NCI-H1930 (cell line): Measurements from ENCODE around the gene RABGAP1L.

Experiments
- DNase-seq, 2 experiments: peaks; one replicate each; lab custom pipeline; 2025; lab: John Stamatoyannopoulos, UW

Gene RABGAP1L

DNA sequence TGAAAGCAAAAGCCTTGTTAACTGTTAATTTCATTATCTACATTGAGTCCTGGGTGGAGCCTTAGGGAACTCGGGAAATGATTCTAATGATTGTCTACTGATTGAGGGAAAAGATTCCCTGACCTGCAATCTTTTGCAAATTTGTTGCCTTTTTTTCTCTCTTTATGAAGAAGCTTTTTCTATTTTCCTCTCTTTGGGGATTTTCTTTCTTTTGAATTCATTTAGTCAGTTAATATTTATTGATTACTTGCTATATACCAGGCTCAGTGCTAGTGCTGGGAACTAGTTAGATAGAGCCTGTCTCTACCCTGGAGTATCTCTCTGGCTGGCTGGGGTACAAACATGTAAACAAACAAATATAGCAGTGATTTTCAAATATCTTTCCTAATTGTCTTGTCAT is 769.2 kb downstream of the RABGAP1L start:
- no peak for DNase-seq

DNA sequence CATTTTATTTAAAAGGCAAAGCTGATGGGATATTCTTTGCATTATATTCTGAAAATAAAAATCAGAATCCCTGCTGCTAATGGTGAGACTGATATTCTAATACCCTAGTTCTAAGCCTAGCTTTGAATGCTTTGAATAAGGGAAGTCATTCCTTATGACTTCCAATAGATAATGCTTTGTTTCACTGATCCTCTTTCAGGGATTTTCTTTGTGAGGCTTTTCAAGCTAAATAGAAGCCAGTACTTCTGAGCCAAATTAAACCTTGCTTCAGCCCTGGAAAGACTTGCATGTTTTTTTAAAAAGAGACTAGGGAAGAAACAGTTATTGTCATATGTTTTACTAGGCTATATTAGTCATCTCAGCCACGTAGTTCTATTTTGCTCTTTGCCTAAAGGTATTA is 771.9 kb downstream of the RABGAP1L start:
- DNase-seq: no peak

DNA sequence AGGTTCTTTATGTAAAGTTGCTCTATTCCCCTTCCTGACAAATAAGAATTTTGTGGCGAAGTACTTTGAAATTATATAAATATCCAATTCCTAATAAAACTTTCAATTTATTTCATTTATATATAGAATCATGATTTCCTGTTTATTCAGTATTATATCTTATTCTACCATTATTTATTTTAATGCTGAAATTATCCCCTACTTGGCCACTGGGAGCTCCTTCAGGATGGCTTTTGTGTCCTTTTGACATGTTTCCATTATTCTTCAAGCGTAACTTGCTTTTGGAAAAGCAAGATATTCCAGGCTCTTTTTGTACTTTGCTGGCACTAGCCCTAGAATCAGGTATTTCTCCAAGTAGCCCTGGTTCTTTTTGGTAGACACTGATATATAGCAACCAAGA is 773.3 kb downstream of the RABGAP1L start:
- no peak for DNase-seq

DNA sequence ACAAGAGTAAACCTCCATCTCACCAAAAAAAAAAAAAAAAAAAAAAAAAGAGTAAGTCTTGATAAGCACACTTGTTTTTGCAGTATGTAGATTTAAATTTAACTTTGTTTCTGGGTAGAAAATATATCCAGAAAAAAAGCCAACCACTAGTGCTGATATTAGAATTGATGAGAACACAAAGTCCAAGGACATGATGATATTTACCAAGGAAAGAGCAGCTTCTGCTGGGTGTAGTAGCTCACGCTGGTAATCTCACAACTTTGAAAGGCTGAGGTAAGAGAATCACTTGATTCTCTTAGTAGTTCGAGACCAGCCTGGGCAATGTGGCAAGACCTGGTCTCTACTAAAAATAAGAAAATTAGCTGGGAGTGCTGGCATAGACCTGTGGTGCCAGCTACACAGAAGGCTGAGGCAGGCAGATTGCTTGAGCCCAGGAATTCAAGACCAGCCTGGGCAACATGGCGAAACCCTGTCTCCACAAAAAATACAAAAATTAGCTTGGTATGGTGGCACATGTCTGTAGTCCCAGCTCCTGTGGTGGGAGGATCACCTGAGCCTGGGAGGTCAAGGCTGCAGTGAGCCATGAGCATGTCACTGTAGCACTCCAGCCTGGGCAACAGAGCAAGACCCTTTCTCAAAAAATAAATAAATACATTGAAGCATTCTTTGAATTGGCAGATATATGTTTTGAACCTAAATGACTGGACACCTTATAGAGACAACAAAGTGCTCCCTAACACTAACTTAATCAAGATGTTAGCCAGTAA is 776.8 kb downstream of the RABGAP1L start:
- no peak for DNase-seq

DNA sequence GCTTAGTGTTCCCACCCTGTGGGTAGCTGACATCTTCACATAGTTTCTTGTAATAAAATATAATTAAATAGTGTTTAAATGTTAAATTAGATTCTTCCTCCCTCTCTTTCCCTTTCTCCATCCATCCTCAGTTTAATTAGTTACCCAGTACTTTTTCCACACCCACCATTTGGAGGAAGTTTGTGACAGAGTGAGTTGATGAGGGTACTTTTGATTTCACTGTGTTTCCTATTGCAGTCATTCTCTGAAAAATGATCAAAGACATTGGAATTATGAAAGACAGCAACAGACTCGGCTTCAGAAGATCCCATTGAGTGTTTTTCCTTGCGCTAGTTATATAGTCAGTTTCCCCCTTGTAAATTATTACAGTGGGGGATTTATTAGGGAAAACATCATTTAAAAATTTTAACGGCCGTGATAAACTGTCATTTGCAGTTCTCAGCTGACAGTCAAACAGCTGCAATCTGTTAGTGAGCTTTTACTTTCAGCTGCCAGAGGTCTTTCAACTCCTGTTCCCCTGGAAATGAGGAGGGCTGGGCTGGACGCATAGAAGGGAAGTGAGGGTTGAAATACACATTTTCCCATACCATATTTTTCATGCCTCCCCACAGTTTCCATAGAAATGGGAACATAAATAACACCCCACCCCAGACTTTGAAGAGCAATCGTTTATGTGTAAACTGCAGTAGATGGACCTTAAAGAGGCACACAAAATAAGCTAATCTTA is 779.1 kb downstream of the RABGAP1L start:
- no peak for DNase-seq

DNA sequence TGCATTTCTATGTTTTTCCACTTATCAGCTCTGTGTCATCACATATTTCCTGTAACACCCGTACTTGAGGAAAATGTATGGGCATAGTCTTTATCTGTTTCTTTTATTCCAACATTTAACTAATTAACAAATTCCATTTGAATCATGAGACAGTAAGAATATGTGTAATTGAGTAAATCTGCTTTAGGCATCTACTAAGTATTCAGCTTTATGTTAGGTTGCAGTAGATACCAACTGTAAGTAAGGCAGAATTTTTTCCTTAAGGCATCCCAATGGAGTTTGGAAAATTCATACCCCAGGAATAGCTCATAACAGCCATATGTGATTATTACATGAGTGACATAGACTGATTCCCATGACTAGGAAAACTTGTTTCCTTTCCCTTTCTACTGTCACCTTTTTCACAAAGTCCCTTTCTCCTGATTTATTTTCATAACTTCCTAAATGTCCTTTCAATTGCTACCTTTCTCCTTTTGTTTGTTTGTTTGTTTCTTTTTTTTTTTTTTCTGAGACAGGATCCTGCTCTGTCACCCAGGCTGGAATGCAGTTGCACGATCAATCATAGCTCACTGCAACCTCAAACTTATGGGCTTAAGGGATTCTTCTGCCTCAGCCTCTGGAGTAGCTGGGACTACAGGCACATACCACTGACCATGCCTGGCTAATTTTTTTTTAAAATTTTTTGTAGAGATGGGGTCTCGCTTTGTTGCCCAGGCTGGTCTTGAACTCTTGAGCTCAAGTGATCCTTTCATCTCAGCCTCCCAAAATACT is 780.6 kb downstream of the RABGAP1L start:
- no peak for DNase-seq

DNA sequence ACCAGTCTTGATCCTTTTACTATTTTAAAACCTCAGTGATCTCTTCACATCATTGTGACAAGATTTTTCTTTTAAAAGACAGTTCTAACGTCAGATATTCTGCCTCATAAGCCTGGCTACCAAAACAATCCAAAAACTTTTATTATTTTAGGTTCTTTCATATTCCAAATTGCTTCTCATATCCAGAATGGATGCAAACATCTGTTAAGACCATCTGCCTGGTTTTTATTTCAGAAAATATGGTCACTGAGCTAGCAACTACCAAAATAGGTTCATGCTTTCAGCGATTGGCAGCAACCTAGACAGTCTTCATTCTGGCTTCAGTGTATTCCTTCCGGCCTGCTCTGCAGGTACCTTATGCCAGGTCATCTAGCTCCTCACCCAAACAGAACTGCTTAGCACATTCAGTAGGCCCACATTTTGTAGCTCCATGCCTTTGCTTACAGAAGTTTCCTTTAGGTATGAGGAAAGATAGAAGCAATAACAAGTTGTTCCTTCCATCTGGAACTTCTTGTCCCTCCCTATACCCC is 781.4 kb downstream of the RABGAP1L start:
- no peak for DNase-seq

DNA sequence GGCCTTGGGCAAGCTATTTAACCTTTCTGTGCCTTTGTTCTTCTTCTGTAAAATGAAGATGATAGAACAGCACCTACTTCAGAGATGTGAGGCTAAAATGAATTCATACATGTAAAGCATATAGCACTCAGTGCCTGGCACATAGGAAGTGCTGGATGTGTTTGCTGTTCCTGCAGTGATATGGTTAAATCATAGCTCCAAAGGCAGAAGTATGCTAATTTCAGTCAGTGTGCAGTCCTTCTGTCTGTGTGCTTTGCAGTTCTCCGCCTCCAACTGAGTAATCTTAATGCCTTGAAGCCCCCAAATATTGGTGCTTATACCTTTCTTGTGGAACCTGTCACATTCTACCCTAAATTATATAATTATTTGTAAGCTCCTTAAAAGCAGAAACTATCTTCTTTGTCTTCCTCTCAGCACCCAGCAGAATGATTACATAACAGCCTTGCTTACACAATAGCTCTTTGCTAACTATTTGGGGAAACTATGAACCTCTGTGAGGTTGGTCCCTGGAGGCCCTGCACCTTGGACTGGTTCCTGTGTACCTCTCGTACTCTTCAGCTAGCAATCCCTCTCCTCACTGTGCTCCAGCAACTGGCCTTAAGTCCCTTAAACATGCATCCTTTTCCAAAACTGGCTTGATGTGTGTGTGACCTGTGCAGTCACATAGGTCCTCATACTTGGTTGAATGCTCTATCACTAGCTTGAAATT is 783.4 kb downstream of the RABGAP1L start:
- no peak for DNase-seq

DNA sequence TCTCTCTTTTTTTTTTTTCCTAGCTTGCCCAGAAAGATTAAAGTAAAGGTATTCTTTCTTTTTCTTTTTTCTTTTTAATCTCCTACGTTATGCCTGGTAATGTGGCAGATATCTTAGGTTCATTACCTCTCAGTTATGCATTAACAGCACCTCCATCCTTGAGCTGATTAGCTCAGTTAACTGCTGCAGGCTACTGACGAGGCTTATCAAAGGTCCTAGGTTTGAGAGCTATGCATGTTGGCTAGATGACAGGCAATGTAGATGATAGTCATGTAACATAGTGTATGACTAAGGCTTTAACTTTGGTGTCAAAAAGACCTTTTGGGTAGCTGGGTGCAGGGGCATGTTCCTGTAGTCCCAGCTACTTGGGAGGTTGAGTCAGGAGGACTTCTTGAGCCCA is 786.7 kb downstream of the RABGAP1L start:
- DNase-seq: no peak

DNA sequence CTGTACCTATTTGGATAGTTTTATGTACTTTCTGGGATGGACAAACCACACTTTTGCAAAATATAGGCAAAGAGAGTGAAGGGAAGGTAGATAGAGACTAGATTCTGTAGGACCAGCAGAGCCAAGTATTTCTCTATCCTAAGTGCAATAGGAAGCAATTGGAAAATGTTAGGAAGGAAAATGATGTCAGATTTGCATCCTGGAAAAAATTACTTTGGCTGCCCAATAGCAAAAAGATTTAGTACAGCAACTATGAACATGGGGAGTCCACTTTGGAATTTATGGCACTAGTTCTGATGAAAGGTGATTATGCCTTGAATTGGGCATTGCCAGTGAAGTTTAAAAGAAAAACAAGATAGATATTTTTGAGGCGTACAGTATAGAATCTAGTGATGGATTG is 789.7 kb downstream of the RABGAP1L start:
- no peak for DNase-seq

DNA sequence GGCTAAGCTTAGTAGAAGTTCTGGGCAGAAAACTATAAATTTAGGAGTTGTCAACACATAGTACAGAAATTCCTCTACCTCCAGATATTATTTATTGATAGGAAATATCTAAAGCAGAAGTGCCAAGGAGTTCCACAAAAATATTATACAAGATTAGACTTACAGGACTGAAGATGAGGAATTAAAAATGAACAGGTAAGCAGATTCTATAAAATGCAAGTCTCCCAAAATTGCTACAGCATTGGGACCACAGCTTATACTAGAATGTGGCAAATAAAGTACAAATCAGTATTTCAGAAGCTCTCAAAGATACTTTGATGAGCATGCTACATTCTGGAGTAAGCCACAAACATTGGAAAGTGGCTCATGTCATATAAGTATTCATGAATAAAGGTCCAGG is 790.3 kb downstream of the RABGAP1L start:
- DNase-seq: no peak

DNA sequence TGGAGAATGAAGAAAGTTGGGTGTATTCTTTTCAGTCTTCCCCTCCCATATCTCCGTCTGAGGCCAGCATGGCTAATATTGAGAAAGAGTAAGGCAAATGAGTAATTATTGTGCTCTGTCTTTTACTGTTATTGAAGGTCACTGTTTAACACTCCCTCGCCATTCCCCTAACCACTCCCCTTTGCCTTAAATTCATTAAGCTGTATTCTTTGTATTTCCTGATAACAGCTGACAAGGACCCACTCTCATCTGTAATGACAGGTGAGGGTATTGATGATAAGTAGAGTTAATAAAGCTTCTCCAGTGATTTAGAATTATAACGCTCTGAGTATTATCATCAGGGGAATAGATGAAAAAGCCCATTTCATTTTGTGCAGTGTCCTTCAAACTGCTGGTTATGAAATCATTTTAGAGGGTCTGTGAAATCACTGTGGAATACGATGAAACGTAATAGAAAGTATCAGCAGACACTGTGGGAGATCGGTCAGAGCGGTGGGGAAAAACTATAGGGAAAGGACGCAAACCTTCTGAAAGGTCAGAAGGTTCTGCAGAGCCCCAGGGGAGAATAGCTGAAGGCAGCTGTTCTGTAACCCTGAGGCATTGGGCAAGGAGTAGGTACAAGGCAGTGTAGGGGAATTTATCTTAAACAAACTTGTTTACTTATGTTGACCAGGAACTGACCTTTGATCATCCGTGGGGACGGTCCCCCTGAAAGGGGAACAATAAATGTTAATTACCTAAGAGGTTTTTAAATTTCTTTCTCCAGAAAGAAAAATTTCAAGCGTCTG is 794.2 kb downstream of the RABGAP1L start:
- peak in 1 of 2 experiments; percentile 58 for DNase-seq

DNA sequence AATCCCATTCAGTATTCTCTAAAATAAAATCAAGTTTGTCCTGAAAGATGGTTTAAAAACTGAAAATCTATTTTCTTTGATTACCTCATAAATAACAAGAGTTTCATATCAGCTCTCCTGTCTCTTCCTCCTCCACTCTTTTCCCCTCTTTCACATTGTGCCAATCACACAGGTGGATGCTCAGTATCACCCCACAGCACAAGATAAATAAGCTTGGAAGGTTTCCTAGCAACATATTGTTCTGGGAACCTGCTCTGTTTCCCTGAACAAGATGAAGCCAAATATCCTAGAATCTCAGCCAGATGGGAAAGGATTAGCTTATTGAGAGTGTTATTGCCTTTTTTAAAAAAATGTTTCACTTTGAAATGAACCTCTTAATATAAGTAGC is 794.7 kb downstream of the RABGAP1L start:
- peak; percentile 85 to 89 for DNase-seq

DNA sequence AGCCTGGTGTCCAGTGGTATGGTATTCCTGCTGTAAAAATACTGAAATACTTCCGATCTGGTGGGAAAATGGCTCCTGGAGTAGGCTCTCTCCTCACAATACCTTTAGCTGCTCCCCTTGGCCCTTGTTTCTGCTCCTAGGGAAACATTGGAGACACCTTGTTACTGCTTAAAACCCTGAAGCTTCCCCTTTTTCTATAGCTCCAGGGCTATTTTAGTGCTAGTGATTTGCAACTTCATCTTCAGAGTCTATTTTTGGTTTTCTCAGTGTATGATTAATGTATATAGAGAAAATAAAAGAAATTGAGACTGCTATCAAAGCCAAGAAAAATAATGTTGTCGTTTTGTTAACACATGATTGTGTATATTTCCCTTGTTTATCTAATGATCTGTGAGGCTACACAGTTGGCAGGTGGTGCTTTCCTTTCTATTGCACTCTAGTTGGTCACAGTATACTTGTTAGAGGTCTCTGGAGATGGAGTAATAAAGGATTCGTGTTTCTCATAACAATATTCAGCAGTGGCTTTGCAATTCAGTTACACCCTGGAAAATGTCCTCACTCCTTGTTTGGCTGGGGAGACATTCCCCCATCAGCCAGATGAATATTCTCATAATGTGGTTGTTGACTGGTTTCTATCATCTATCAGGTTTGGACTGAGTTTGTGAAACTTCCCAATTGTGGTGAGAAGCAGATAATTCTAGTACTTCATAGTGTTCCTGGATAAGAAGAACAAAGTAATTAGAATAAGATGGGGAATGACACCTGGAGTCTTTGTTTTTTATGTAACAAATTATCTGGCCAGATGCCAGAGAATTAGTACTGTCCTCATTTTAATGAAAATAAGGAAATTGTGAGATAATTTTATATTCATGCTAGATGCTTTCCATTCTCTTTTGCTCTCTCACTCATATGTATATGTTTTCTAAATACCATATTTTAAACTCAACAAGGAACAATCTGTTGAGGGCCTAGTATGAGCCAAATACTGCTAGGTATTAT is 795.6 kb downstream of the RABGAP1L start:
- peak; percentile 82 to 87 for DNase-seq

DNA sequence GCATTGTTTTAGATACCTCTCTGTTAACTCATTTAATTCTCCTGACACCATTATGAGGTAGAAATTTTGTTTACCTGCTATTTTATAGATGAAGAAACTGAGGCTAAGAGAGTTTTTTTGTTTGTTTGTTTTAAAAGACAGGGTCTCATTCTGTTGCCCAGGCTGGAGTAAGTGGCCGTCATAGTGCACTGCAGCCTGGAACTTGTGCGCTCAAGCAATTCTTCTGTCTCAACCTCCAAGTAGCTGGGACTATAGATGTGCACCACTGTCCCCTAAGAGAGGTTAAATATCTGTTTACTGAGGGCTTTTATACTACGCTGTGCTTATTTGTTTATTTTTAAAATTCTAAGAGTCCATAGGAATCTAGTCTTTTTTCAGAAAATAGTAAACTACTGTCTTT is 796.8 kb downstream of the RABGAP1L start:
- no peak for DNase-seq

DNA sequence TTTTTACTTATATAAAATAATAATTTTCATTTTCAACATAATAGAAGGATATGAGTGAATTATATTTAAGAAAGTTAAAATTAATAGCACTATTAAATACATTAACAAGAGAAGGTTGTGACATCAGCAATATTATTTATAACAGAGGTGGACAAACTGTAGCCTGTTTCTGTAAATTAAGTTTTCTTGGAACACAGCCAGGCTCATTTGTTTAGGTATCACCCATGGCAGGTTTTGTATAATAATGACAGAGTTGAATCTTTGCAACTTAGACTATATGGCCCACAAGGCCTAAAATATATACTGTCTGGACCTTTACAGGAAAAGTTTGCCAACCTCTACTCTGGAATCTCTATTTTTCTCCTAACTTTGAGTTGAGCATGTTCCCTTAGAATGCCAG is 797.7 kb downstream of the RABGAP1L start:
- DNase-seq: no peak

DNA sequence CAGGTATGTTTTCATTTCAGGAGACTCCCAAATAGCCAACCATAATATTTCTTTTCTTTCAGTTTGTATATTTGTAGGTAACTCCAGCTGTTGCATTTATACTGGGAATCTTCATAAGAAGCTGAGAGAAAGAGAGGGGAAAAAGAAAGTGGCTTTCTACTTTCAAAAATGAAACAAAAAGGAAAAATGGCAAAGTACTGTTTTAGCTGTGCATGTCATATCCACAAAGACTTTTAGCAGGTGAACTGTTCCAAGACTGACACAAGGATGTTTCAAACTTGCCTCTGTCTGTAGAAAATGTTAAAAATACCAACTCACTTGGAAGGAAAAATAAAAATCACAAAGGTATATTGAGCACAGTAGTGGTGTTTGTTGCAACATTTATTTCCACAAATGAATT is 798.5 kb downstream of the RABGAP1L start:
- DNase-seq: no peak

DNA sequence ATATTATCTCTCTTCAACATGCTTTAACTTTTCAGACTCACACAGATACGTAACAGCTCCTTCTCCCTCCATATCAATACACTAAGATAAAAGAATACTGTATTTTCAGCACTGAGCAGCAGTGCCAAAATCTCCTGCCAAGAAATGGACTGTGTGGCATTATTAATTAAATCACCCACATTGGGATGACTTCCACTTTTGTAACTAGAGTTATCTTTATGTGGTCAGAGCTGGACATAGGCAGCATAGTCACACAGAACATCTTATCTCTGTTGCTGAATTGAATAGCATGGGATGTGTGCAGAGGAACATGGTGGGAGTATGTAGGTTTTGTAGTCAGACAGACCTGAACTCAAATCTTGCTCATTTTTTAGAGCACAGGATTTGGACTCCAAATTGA is 799.1 kb downstream of the RABGAP1L start:
- no peak for DNase-seq

DNA sequence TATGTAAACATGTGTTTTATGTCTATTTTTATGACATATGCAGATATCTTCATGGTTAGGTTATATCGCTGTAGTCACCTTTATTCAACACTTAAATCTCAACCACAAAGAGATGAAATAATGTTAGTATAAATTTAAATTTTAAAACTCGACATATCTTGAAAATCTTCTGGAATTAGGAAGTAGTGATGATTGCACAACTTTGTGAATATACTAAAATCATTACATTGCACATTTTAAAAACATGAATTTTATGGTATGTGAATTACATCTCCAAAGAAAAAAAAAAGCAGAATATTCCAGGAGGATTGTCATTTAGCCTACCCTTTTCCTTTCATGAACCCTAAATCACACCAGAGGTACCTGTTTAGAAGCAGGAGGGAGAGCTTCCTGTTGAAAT is 801.0 kb downstream of the RABGAP1L start:
- no peak for DNase-seq
